Gastrocnemius medialis (tissue), 4 donors: ENCODE results near the gene ZBTB12.

Experiments used
- CTCF ChIP-seq, 5 experiments: fragments of 450-650 bp in 3 of 5; fragments of 200-600 bp in 2 of 5; sonication (generic) in 2 of 5; IDR thresholded peaks in 4 of 5; conservative IDR thresholded peaks in 1 of 5; 1 replicate in 4 of 5; 2 replicates in 1 of 5; pipeline ENCODE4 v1.5.1; 2016 to 2019; ENCODE audit warnings: antibody characterized with exemption in 5 of 5, mild to moderate bottlenecking in 3 of 5, moderate library complexity in 3 of 5
- POLR2A ChIP-seq, 2 donors: fragments of 450-650 bp; IDR thresholded peaks; one replicate each; pipeline ENCODE4 v1.6.1; 2017; ENCODE audit warnings: antibody characterized with exemption in 2 of 2, mild to moderate bottlenecking in 2 of 2, moderate library complexity in 2 of 2

GRCh38 chr6:31877651-31878161, 24.2 kb downstream of the ZBTB12 start:
- no peak for TF ChIP-seq POLR2A (IDR thresholded peaks at IDR 0.05)
- TF ChIP-seq CTCF (IDR thresholded peaks at IDR 0.05 in 4 of 5, conservative IDR thresholded peaks at IDR 0.05 in 1 of 5): no peak
